Activated T-helper 17 cell treated with anti-CD3 and anti-CD28 coated beads, Interleukin-2, amount 50 U/mL, for 72 hours (primary cell): ENCODE measurements around the gene DOCK2. TPM values are rescaled to one million over a fixed set of nuclear protein-coding genes. Genes with fewer than 3 reads are reported as not detected.

Experiments
- ATAC-seq: fragments of 150-1000 bp; cut with Tn5 transposase; replicated peaks from 2 replicates; pipeline ENCODE4 v1.10.0; 2021; ENCODE audit warnings: mild to moderate bottlenecking, moderate library complexity
- H3K27ac Mint-ChIP-seq: one replicate; pipeline ENCODE4 v1.8.0; 2022; ENCODE audit warnings: mixed read lengths
- H3K27me3 Mint-ChIP-seq: one replicate; pipeline ENCODE4 v1.8.0; 2022; ENCODE audit warnings: mixed read lengths
- H3K36me3 Mint-ChIP-seq: one replicate; pipeline ENCODE4 v1.8.0; 2022; ENCODE audit warnings: low read depth, mild to moderate bottlenecking, mixed read lengths
- H3K4me1 Mint-ChIP-seq: one replicate; pipeline ENCODE4 v1.8.0; 2022; ENCODE audit warnings: mixed read lengths
- H3K4me3 Mint-ChIP-seq: one replicate; pipeline ENCODE4 v1.8.0; 2022; ENCODE audit warnings: mild to moderate bottlenecking, mixed read lengths
- H3K9me3 Mint-ChIP-seq: one replicate; pipeline ENCODE4 v1.8.0; 2022; ENCODE audit warnings: mixed read lengths
- total RNA-seq, 2 donors: library from RNA; stranded (reverse); gene quantifications; one replicate each; pipeline ENCODE4 v1.2.3, GENCODE V29; 2022

The DOCK2 gene
- total RNA-seq, 2 donors from 2014 or later, result 229 to 244 TPM

- no peak for ATAC-seq
- H3K9me3 Mint-ChIP-seq, result peaks cover 14% of the 10 kb centered on the region
Measured at GRCh38 chr5:169848271-169848670, 211.2 kb downstream of the DOCK2 start.

GRCh38 chr5:169848792-169849191 lies 211.7 kb downstream of the DOCK2 start:
- H3K36me3 Mint-ChIP-seq, result peaks cover 97% of the 10 kb centered on the region
- H3K9me3 Mint-ChIP-seq, result peaks cover 14% of the 10 kb centered on the region
- no peaks in the 10 kb centered on the region for H3K27me3 Mint-ChIP-seq
- H3K4me3 Mint-ChIP-seq, result no peak overlapping the region
- no peaks in the 10 kb centered on the region for H3K4me1 Mint-ChIP-seq
- no peak overlapping the region for H3K27ac Mint-ChIP-seq
- no peak for ATAC-seq

More at GRCh38 chr5:169848271-169848670, 211.2 kb downstream of the DOCK2 start:
- no peaks in the 10 kb centered on the region for H3K27me3 Mint-ChIP-seq
- no peak overlapping the region for H3K27ac Mint-ChIP-seq
- no peaks in the 10 kb centered on the region for H3K4me1 Mint-ChIP-seq
- peaks cover 98% of the 10 kb centered on the region for H3K36me3 Mint-ChIP-seq
- H3K4me3 Mint-ChIP-seq, result no peak overlapping the region

- H3K9me3 Mint-ChIP-seq, result peaks cover 14% of the 10 kb centered on the region
- ATAC-seq, result no peak
- H3K4me1 Mint-ChIP-seq, result peaks cover 5% of the 10 kb centered on the region
- no peak overlapping the region for H3K27ac Mint-ChIP-seq
- H3K27me3 Mint-ChIP-seq, result no peaks in the 10 kb centered on the region
- peaks cover 96% of the 10 kb centered on the region for H3K36me3 Mint-ChIP-seq
- no peak overlapping the region for H3K4me3 Mint-ChIP-seq
Measured at GRCh38 chr5:169850409-169850808, 213.3 kb downstream of the DOCK2 start.

- peak; percentile 44 for ATAC-seq
- Mint-ChIP-seq H3K27ac (peak overlapping the region; percentile 16), H3K9me3 (peaks cover 14% of the 10 kb centered on the region), H3K4me1 (peaks cover 9% of the 10 kb centered on the region), H3K36me3 (peaks cover 95% of the 10 kb centered on the region), H3K27me3 (no peaks in the 10 kb centered on the region), H3K4me3 (no peak overlapping the region)
Measured at GRCh38 chr5:169851321-169851850, 214.3 kb downstream of the DOCK2 start.

GRCh38 chr5:169856571-169856970 lies 219.5 kb downstream of the DOCK2 start:
- H3K36me3 Mint-ChIP-seq, result peaks cover 72% of the 10 kb centered on the region

GRCh38 chr5:169860585-169860984 lies 223.5 kb downstream of the DOCK2 start:
- H3K36me3 Mint-ChIP-seq, result peaks cover 55% of the 10 kb centered on the region
- H3K4me1 Mint-ChIP-seq, result peaks cover 14% of the 10 kb centered on the region
- H3K27ac Mint-ChIP-seq, result peak overlapping the region; percentile 35
- no peak overlapping the region for H3K4me3 Mint-ChIP-seq
- no peak for ATAC-seq
- no peaks in the 10 kb centered on the region for H3K9me3 Mint-ChIP-seq
- H3K27me3 Mint-ChIP-seq, result no peaks in the 10 kb centered on the region

More at GRCh38 chr5:169856571-169856970, 219.5 kb downstream of the DOCK2 start:
- H3K27me3 Mint-ChIP-seq, result no peaks in the 10 kb centered on the region
- H3K27ac Mint-ChIP-seq, result peak overlapping the region; percentile 78
- no peaks in the 10 kb centered on the region for H3K9me3 Mint-ChIP-seq
- ATAC-seq, result peak; percentile 99
- no peak overlapping the region for H3K4me3 Mint-ChIP-seq
- H3K4me1 Mint-ChIP-seq, result peaks cover 18% of the 10 kb centered on the region

- H3K36me3 Mint-ChIP-seq, result peaks cover 48% of the 10 kb centered on the region
- peaks cover 15% of the 10 kb centered on the region for H3K4me1 Mint-ChIP-seq
- no peaks in the 10 kb centered on the region for H3K9me3 Mint-ChIP-seq
- no peak overlapping the region for H3K27ac Mint-ChIP-seq
- no peak for ATAC-seq
- no peaks in the 10 kb centered on the region for H3K27me3 Mint-ChIP-seq
- H3K4me3 Mint-ChIP-seq, result no peak overlapping the region
Measured at GRCh38 chr5:169861433-169861832, 224.4 kb downstream of the DOCK2 start.

- H3K9me3 Mint-ChIP-seq, result no peaks in the 10 kb centered on the region
- peaks cover 15% of the 10 kb centered on the region for H3K4me1 Mint-ChIP-seq
- no peaks in the 10 kb centered on the region for H3K27me3 Mint-ChIP-seq
- H3K4me3 Mint-ChIP-seq, result no peak overlapping the region
- no peak for ATAC-seq
- no peak overlapping the region for H3K27ac Mint-ChIP-seq
- H3K36me3 Mint-ChIP-seq, result peaks cover 45% of the 10 kb centered on the region
Measured at GRCh38 chr5:169861934-169862333, 224.9 kb downstream of the DOCK2 start.

GRCh38 chr5:169862391-169862811 lies 225.3 kb downstream of the DOCK2 start:
- H3K9me3 Mint-ChIP-seq, result no peaks in the 10 kb centered on the region

GRCh38 chr5:169864483-169864882 lies 227.4 kb downstream of the DOCK2 start:
- H3K4me1 Mint-ChIP-seq, result peaks cover 14% of the 10 kb centered on the region
- H3K27me3 Mint-ChIP-seq, result no peaks in the 10 kb centered on the region
- no peak overlapping the region for H3K4me3 Mint-ChIP-seq
- ATAC-seq, result no peak
- H3K27ac Mint-ChIP-seq, result no peak overlapping the region
- peaks cover 53% of the 10 kb centered on the region for H3K36me3 Mint-ChIP-seq
- no peaks in the 10 kb centered on the region for H3K9me3 Mint-ChIP-seq

More at GRCh38 chr5:169862391-169862811, 225.3 kb downstream of the DOCK2 start:
- no peaks in the 10 kb centered on the region for H3K27me3 Mint-ChIP-seq
- ATAC-seq, result no peak
- no peak overlapping the region for H3K27ac Mint-ChIP-seq
- peaks cover 43% of the 10 kb centered on the region for H3K36me3 Mint-ChIP-seq
- H3K4me1 Mint-ChIP-seq, result peaks cover 15% of the 10 kb centered on the region
- H3K4me3 Mint-ChIP-seq, result no peak overlapping the region

- ATAC-seq, result no peak
- no peaks in the 10 kb centered on the region for H3K9me3 Mint-ChIP-seq
- no peaks in the 10 kb centered on the region for H3K27me3 Mint-ChIP-seq
- no peak overlapping the region for H3K27ac Mint-ChIP-seq
- peaks cover 46% of the 10 kb centered on the region for H3K36me3 Mint-ChIP-seq
- no peak overlapping the region for H3K4me3 Mint-ChIP-seq
- H3K4me1 Mint-ChIP-seq, result peaks cover 9% of the 10 kb centered on the region
Measured at GRCh38 chr5:169867347-169867746, 230.3 kb downstream of the DOCK2 start.

- H3K36me3 Mint-ChIP-seq, result peaks cover 35% of the 10 kb centered on the region
- no peaks in the 10 kb centered on the region for H3K9me3 Mint-ChIP-seq
- H3K27me3 Mint-ChIP-seq, result no peaks in the 10 kb centered on the region
- no peak overlapping the region for H3K4me3 Mint-ChIP-seq
- H3K27ac Mint-ChIP-seq, result no peak overlapping the region
- peaks cover 9% of the 10 kb centered on the region for H3K4me1 Mint-ChIP-seq
- ATAC-seq, result no peak
Measured at GRCh38 chr5:169869066-169869465, 232.0 kb downstream of the DOCK2 start.

- no peak overlapping the region for H3K27ac Mint-ChIP-seq
- no peaks in the 10 kb centered on the region for H3K27me3 Mint-ChIP-seq
- no peaks in the 10 kb centered on the region for H3K9me3 Mint-ChIP-seq
- ATAC-seq, result no peak
- H3K36me3 Mint-ChIP-seq, result peaks cover 42% of the 10 kb centered on the region
- H3K4me3 Mint-ChIP-seq, result no peak overlapping the region
- peaks cover 9% of the 10 kb centered on the region for H3K4me1 Mint-ChIP-seq
Measured at GRCh38 chr5:169870211-169870610, 233.1 kb downstream of the DOCK2 start.

- H3K9me3 Mint-ChIP-seq, result no peaks in the 10 kb centered on the region
- no peaks in the 10 kb centered on the region for H3K27me3 Mint-ChIP-seq
Measured at GRCh38 chr5:169871826-169872490, 234.9 kb downstream of the DOCK2 start.

GRCh38 chr5:169873642-169874041 lies 236.6 kb downstream of the DOCK2 start:
- Mint-ChIP-seq H3K9me3 (no peaks in the 10 kb centered on the region), H3K36me3 (peaks cover 53% of the 10 kb centered on the region), H3K4me3 (no peak overlapping the region), H3K27me3 (no peaks in the 10 kb centered on the region), H3K27ac (no peak overlapping the region), H3K4me1 (peaks cover 18% of the 10 kb centered on the region)
- no peak for ATAC-seq

More at GRCh38 chr5:169871826-169872490, 234.9 kb downstream of the DOCK2 start:
- Mint-ChIP-seq H3K36me3 (peaks cover 57% of the 10 kb centered on the region), H3K4me1 (peaks cover 16% of the 10 kb centered on the region), H3K27ac (no peak overlapping the region), H3K4me3 (no peak overlapping the region)
- ATAC-seq, result no peak
